HL-60 (cell line): ENCODE measurements around the gene LRRIQ3.

Source experiments
- DNase-seq, 2 experiments: peaks; one replicate each; pipeline ENCODE4 v3.0.0-alpha.2; 2010 to 2020; ENCODE audit warnings: low read depth in 1 of 2, low spot score in 1 of 2
- H3K27ac ChIP-seq: fragments of 250-450 bp; sonication (Bioruptor Pico); replicated peaks from 2 replicates; pipeline ENCODE4 v1.5.1; 2020; ENCODE audit warnings: mild to moderate bottlenecking, moderate library complexity
- H3K27me3 ChIP-seq: fragments of 250-450 bp; sonication (Bioruptor Pico); 2 replicates; pipeline ENCODE4 v1.5.1; 2021; ENCODE audit warnings: mild to moderate bottlenecking, moderate library complexity; ENCODE audit not compliant: insufficient read depth, poor library complexity, severe bottlenecking
- H3K4me3 ChIP-seq: replicated peaks from 2 replicates; pipeline ENCODE4 v1.5.1; 2011; ENCODE audit warnings: mild to moderate bottlenecking, control low read depth, low read length; ENCODE audit not compliant: insufficient read depth
- GABPA ChIP-seq: IDR thresholded peaks from 2 replicates; pipeline ENCODE4 v1.6.1; 2012; ENCODE audit warnings: low read depth
- POLR2AphosphoS5 ChIP-seq: IDR thresholded peaks from 2 replicates; pipeline ENCODE4 v1.6.1; 2012; ENCODE audit warnings: low read depth
- SPI1 ChIP-seq: IDR thresholded peaks from 2 replicates; pipeline ENCODE4 v1.6.1; 2012; ENCODE audit warnings: low read depth, mild to moderate bottlenecking, borderline replicate concordance
- long read RNA-seq: library from polyadenylated mRNA; unstranded; transcript quantifications from one replicate; pipeline ENCODE4 v2.0.0, GENCODE V29; 2020
- TF ChIP-seq, protein P1 (sequence below): IDR thresholded peaks from 2 replicates; pipeline ENCODE4 v1.6.1; 2012; ENCODE audit warnings: low read depth; ENCODE audit not compliant: insufficient replicate concordance
- TF ChIP-seq, protein P2 (sequence below): IDR thresholded peaks from one replicate; pipeline ENCODE4 v1.5.1; 2011; ENCODE audit warnings: low read length, control low read depth, inconsistent platforms; ENCODE audit not compliant: insufficient read depth

Gene LRRIQ3, protein sequence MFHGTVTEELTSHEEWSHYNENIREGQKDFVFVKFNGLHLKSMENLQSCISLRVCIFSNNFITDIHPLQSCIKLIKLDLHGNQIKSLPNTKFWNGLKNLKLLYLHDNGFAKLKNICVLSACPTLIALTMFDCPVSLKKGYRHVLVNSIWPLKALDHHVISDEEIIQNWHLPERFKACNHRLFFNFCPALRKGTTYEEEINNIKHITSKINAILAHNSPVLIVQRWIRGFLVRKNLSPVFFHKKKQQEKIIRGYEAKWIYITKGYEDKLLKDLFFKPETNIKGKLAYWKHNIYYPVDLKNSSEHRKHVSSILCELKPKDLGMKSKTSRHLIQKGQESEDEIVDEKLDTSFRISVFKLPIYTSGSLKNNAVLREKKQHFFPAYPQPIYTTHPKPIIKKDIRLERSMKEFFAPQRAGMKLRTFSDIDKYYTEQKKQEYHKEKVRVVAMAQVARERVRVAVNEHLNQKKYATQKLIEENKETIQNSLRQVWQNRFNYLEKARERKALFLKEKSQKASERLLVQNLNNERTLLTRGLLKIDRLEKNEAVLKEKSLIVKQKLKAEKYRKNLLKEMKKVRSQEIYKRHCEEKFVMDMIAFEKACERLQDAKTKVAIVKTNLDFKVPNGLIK
- long read RNA-seq, partial matches to known transcripts: 6 of 10 reads
- long read RNA-seq, other reads (novel, unspliced or antisense): 2 of 10 reads

DNA sequence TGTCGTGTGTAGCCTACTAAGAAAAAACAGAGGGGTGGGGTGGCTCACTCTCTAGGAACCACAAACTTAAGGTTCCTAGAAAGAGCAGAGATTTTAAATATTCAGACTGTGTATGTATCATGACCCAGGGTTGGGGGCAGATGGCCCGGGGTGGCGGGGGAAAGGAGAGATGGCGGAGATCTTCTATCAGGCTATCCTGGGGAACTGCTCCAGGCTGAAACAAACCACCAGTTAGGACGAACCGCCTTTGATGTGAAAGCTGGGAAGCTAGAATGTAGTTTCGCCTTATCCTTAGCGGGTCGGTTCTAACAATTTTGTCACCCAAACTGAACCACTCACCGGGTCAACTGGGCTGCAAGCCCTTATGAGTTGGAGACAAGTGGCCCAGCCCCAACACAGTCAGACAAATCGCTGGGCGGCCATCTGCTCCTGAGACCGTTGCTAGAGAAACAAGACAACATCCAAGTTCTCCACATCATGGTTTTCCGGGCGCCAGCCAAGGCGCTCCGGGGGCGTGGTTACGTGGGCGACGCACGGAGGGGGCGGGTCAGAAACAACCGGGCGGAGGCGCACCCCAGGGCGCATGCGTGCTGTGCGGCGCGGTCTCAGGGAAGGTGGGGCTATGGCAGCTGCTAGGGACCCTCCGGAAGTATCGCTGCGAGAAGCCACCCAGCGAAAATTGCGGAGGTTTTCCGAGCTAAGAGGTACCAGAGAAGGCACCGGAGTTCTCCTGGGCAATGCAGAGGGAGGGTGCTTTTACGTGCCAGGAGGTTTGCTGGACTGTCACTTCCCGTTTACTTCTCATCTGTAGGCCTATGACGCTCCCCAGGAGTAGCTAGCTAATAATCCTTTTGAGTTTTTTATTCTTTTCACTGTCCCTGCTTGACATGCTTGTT lies at the start of gene LRRIQ3, which contains the start of gene FPGT:
LRRIQ3 (minus strand) TSS at position 520 of the 896 bp plus-strand sequence. CDS start 14,492 bp downstream, outside the sequence.
FPGT (plus strand) TSS at position 586 of the 896 bp plus-strand sequence; CDS start at position 623, 37 bp downstream.
- peak within 1 kb of the TSS; percentile 61 for H3K4me3 ChIP-seq
- peak within 1 kb of the TSS; percentile 83 for H3K27ac ChIP-seq
- DNase-seq: peak; percentile 75 to 94
- no peaks in the 10 kb centered on the region for H3K27me3 ChIP-seq
- TF ChIP-seq, protein P1, sequence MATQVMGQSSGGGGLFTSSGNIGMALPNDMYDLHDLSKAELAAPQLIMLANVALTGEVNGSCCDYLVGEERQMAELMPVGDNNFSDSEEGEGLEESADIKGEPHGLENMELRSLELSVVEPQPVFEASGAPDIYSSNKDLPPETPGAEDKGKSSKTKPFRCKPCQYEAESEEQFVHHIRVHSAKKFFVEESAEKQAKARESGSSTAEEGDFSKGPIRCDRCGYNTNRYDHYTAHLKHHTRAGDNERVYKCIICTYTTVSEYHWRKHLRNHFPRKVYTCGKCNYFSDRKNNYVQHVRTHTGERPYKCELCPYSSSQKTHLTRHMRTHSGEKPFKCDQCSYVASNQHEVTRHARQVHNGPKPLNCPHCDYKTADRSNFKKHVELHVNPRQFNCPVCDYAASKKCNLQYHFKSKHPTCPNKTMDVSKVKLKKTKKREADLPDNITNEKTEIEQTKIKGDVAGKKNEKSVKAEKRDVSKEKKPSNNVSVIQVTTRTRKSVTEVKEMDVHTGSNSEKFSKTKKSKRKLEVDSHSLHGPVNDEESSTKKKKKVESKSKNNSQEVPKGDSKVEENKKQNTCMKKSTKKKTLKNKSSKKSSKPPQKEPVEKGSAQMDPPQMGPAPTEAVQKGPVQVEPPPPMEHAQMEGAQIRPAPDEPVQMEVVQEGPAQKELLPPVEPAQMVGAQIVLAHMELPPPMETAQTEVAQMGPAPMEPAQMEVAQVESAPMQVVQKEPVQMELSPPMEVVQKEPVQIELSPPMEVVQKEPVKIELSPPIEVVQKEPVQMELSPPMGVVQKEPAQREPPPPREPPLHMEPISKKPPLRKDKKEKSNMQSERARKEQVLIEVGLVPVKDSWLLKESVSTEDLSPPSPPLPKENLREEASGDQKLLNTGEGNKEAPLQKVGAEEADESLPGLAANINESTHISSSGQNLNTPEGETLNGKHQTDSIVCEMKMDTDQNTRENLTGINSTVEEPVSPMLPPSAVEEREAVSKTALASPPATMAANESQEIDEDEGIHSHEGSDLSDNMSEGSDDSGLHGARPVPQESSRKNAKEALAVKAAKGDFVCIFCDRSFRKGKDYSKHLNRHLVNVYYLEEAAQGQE: no peak
- TF ChIP-seq POLR2AphosphoS5: peak; percentile 61
- TF ChIP-seq GABPA: no peak
- TF ChIP-seq SPI1: peak; percentile 90
- TF ChIP-seq, protein P2, sequence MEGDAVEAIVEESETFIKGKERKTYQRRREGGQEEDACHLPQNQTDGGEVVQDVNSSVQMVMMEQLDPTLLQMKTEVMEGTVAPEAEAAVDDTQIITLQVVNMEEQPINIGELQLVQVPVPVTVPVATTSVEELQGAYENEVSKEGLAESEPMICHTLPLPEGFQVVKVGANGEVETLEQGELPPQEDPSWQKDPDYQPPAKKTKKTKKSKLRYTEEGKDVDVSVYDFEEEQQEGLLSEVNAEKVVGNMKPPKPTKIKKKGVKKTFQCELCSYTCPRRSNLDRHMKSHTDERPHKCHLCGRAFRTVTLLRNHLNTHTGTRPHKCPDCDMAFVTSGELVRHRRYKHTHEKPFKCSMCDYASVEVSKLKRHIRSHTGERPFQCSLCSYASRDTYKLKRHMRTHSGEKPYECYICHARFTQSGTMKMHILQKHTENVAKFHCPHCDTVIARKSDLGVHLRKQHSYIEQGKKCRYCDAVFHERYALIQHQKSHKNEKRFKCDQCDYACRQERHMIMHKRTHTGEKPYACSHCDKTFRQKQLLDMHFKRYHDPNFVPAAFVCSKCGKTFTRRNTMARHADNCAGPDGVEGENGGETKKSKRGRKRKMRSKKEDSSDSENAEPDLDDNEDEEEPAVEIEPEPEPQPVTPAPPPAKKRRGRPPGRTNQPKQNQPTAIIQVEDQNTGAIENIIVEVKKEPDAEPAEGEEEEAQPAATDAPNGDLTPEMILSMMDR: no peak

DNA sequence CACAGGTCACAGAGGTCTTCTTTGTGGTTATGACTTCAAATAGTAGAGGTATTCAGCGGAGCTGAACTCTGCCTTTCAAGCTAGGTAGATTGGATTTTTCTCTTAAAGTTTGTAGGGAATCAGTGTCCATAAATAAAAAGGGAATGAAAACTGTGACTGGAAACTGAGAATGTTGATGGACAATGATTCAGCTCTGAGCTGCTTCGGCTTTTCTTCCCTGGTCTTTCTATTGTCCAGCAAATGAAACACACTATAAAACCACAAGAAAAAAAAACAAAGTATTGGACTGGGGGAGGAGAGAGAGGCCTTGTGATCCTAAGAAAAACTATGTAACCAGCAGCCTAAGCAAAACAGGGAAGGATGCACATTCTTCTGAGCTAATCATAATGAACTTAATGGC lies 48.3 kb upstream of the LRRIQ3 start:
- Histone ChIP-seq H3K27ac (no peak overlapping the region), H3K27me3 (no peaks in the 10 kb centered on the region), H3K4me3 (no peak overlapping the region)
- no peak for DNase-seq
- TF ChIP-seq SPI1: no peak
- no peak for TF ChIP-seq POLR2AphosphoS5
- TF ChIP-seq, protein P2: no peak
- no peak for TF ChIP-seq GABPA
- TF ChIP-seq, protein P1: no peak

DNA sequence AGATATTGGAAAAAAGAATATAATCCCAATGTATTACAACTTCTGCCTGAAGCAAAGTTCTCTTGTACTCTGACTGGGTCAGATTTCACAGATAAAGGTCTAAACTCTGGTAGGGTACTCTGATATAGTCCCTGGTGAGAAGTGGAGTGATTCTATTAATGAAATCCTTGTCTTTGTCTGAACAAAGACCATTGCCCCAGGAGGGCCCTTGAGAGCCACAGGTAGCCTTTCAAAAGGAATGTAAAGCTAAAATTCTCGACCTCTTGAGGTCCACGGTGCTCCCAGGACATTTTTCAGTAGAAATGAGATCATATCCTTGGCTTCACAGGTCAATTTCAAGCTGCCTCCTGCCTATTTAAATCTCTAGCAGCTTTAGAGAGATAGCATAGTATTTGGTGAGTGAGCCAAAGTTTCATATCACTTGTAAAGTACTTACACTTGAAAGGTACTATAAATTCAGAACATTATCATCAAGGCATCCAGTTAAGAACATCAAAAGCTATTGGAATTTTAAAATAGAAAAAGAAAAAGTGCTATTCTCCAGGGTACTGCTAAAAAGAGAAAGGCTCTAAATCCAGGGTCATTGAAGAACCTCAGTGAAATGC lies 47.3 kb upstream of the LRRIQ3 start:
- H3K27me3 ChIP-seq: no peaks in the 10 kb centered on the region
- no peak overlapping the region for H3K27ac ChIP-seq
- no peak for TF ChIP-seq POLR2AphosphoS5
- TF ChIP-seq, protein P2: no peak
- no peak for DNase-seq
- H3K4me3 ChIP-seq: no peak overlapping the region
